GM06990 (cell line): ENCODE results near the gene XPO6.

Source experiments
- DNase-seq: peaks from one replicate; pipeline ENCODE4 v3.0.0-alpha.2; 2011; ENCODE audit not compliant: insufficient read length; ENCODE audit errors: extremely low read depth
- H3K27me3 ChIP-seq: replicated peaks from 2 replicates; pipeline ENCODE4 v1.6.0; 2011; ENCODE audit warnings: low read length; ENCODE audit not compliant: control insufficient read depth, insufficient read depth
- H3K36me3 ChIP-seq: 2 replicates; pipeline ENCODE4 v1.5.1; 2011; ENCODE audit warnings: low read length; ENCODE audit not compliant: control insufficient read depth, insufficient read depth
- H3K4me3 ChIP-seq: replicated peaks from 2 replicates; pipeline ENCODE4 v1.5.1; 2011; ENCODE audit warnings: low read depth, mild to moderate bottlenecking, control low read depth, low read length
- CTCF ChIP-seq: IDR thresholded peaks from 2 replicates; pipeline ENCODE4 v1.5.1; 2011; ENCODE audit warnings: low read length, control low read depth, mild to moderate bottlenecking, inconsistent platforms; ENCODE audit not compliant: insufficient read depth, poor library complexity, severe bottlenecking

The XPO6 gene

DNA sequence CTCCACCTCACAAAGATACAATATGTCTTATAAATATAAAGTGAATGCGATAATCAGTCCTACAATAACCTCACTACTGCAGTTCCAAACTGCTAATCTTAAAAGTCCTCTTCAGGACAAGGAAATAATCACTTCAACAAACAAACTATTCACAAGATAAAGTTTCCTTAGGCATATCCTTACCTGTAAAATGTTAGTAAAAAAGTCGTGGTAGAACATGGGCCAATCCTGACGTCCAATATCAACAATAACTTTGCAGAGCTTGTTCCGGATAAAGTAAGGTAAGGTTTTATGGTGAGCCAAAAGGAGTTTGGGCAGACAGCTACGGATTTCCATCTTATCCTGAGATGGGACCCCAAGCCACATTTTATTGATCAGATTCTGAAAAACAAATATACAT lies 36.0 kb downstream of the XPO6 start:
- Histone ChIP-seq H3K36me3 (peaks cover 12% of the 10 kb centered on the region), H3K27me3 (no peaks in the 10 kb centered on the region), H3K4me3 (no peak overlapping the region)
- no peak for TF ChIP-seq CTCF
- no peak for DNase-seq

DNA sequence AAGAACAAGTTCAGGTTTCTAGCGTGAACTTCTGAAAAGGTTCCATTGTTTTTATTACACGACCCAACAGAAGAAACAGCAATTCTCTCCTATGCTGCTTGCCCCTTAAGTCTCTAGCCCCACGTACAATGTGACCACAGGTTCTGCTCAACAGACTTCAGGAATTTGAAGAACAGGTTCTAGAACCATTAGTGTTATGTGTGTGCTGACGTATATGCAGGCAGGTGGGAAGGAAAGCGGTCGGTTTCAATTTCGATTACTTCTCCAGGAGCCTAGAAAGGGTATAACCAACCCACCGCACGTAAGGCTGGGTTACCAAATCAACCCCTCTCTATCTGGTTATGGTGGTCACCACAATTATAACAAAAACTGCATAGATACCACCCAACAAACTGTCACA lies 39.4 kb downstream of the XPO6 start:
- TF ChIP-seq CTCF, result no peak
- Histone ChIP-seq H3K36me3 (peaks cover 16% of the 10 kb centered on the region), H3K27me3 (no peaks in the 10 kb centered on the region), H3K4me3 (no peak overlapping the region)
- DNase-seq, result no peak

GRCh38 chr16:28171816-28172215 lies 39.9 kb downstream of the XPO6 start:
- Histone ChIP-seq H3K27me3 (no peaks in the 10 kb centered on the region), H3K36me3 (peaks cover 17% of the 10 kb centered on the region), H3K4me3 (no peak overlapping the region)
- no peak for TF ChIP-seq CTCF
- no peak for DNase-seq

- no peak overlapping the region for H3K4me3 ChIP-seq
- H3K36me3 ChIP-seq, result peaks cover 20% of the 10 kb centered on the region
- no peaks in the 10 kb centered on the region for H3K27me3 ChIP-seq
- DNase-seq, result no peak
- TF ChIP-seq CTCF, result no peak
These were observed 42.7 kb downstream of the XPO6 start for GRCh38 chr16:28168991-28169554.

DNA sequence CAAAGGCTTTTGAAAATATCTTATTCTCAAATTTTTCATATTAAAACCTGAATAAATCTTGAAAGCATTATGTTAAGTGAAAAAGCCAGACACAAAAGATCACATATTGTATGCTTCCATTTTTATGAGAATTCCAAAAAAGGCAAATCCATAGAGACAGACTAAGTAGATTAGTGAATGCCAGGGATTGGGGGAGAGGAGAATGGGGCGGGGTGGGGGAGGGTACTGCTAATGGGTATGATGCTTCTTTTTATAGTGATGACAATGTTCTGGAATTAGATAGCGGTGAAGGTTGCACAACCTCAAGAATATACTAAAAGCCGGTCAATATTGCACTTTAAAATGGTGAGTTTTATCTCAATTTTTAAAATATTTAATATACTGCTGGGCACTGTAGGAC lies 44.0 kb downstream of the XPO6 start:
- DNase-seq, result no peak
- no peak overlapping the region for H3K4me3 ChIP-seq
- H3K36me3 ChIP-seq, result peaks cover 17% of the 10 kb centered on the region

More for the DNA sequence above, 44.0 kb downstream of the XPO6 start:
- no peaks in the 10 kb centered on the region for H3K27me3 ChIP-seq
- no peak for TF ChIP-seq CTCF
